NCI-H1436 treated with DMSO at 0.1 percent for 48 hours (cell line): ENCODE results near the gene SLCO3A1.

ENCODE experiments used
- DNase-seq: peaks from one replicate; lab custom pipeline; 2025; lab: John Stamatoyannopoulos, UW

SLCO3A1 gene

GRCh38 chr15:92128788-92129187, 275.3 kb downstream of the SLCO3A1 start:
- no peak for DNase-seq

GRCh38 chr15:92130244-92130643, 276.7 kb downstream of the SLCO3A1 start:
- DNase-seq, result no peak

- DNase-seq, result no peak
Observed at GRCh38 chr15:92130906-92131305, 277.4 kb downstream of the SLCO3A1 start.

GRCh38 chr15:92132982-92133755, 279.7 kb downstream of the SLCO3A1 start:
- no peak for DNase-seq

- no peak for DNase-seq
Observed at GRCh38 chr15:92140796-92141195, 287.3 kb downstream of the SLCO3A1 start.

GRCh38 chr15:92141607-92142006, 288.1 kb downstream of the SLCO3A1 start:
- no peak for DNase-seq

- no peak for DNase-seq
Observed at GRCh38 chr15:92142242-92143232, 289.0 kb downstream of the SLCO3A1 start.

GRCh38 chr15:92143765-92144164, 290.3 kb downstream of the SLCO3A1 start:
- no peak for DNase-seq

GRCh38 chr15:92146511-92147150, 293.1 kb downstream of the SLCO3A1 start:
- DNase-seq, result peak; percentile 11

GRCh38 chr15:92149029-92149428, 295.5 kb downstream of the SLCO3A1 start:
- DNase-seq, result no peak

GRCh38 chr15:92149465-92149864, 296.0 kb downstream of the SLCO3A1 start:
- DNase-seq, result no peak

GRCh38 chr15:92151168-92151567, 297.7 kb downstream of the SLCO3A1 start:
- DNase-seq, result no peak

- DNase-seq, result no peak
Observed at GRCh38 chr15:92151741-92152140, 298.2 kb downstream of the SLCO3A1 start.

GRCh38 chr15:92152983-92153382, 299.5 kb downstream of the SLCO3A1 start:
- DNase-seq, result no peak

GRCh38 chr15:92153620-92154019, 300.1 kb downstream of the SLCO3A1 start:
- DNase-seq, result no peak

GRCh38 chr15:92155934-92156333, 302.4 kb downstream of the SLCO3A1 start:
- no peak for DNase-seq

GRCh38 chr15:92157666-92158298, 304.3 kb downstream of the SLCO3A1 start:
- DNase-seq, result no peak

- no peak for DNase-seq
Observed at GRCh38 chr15:92158426-92158825, 304.9 kb downstream of the SLCO3A1 start.

GRCh38 chr15:92159481-92159880, 306.0 kb downstream of the SLCO3A1 start:
- DNase-seq, result no peak

- DNase-seq, result no peak
Observed at GRCh38 chr15:92159906-92160841, 306.7 kb downstream of the SLCO3A1 start.
